HuH-7.5 (cell line): ENCODE data around the gene KATNBL1.

Source experiments
- DNase-seq: peaks from one replicate; pipeline ENCODE4 v3.0.0; 2011; ENCODE audit warnings: low spot score

KATNBL1 gene

GRCh38 chr15:34116620-34117019 is 93.3 kb downstream of the KATNBL1 start:
- DNase-seq = no peak

DNA sequence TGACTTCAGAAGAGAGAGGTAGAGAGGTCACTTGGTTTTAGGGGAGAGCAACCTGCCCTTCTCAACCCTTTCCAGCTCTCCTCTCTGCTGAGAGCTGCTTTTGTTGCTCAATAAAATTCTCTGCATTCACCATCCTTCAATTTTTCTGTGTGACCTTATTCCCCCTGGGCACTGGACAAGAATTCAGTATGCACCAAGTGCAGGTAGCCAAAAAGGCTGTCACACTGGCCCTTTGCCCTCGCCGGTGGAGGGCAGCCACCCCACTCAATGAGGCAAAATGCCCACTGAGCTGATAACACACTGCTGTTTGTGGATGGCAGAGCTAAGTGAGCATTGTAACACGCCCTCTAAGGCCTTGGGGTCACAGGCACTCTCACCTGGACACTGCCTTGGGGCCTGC is 95.2 kb downstream of the KATNBL1 start:
- no peak for DNase-seq

DNA sequence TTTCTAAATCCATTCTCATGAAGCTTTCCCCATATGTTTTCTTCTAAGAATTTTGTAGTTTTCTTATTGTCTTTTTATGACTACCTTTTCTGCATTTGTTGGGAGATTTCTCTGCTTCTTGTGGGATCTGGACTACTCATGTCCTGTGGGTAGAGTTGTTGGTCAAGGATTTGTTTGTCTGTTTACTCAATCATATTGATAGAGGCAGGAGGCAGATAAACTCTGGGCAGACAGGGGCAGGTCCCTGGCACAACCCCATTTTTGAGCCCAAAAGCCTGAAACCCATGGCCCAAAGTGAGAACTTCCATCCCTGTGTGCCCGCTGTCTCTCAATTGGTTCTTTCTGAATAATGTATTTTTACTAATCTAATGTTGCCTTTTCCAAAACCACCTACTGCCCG is 95.7 kb downstream of the KATNBL1 start:
- DNase-seq = no peak

DNA sequence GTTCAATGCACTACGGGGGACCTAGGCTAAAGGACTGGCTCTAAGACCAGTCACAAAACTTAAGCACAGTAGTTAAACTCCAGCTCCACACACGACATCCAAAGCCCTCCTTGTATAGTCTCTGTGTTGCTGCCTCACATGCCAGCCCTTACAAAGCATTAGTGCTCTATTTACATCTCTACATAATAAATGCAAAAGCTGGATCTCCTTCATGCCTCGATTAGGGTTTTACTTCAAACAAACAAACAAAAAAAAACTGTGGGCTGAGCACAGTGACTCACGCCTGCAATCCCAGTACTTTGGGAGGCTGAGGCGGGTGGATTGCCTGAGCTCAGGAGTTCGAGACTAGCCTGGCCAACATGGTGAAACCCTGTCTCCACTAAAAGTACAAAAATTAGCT is 98.4 kb downstream of the KATNBL1 start:
- no peak for DNase-seq

DNA sequence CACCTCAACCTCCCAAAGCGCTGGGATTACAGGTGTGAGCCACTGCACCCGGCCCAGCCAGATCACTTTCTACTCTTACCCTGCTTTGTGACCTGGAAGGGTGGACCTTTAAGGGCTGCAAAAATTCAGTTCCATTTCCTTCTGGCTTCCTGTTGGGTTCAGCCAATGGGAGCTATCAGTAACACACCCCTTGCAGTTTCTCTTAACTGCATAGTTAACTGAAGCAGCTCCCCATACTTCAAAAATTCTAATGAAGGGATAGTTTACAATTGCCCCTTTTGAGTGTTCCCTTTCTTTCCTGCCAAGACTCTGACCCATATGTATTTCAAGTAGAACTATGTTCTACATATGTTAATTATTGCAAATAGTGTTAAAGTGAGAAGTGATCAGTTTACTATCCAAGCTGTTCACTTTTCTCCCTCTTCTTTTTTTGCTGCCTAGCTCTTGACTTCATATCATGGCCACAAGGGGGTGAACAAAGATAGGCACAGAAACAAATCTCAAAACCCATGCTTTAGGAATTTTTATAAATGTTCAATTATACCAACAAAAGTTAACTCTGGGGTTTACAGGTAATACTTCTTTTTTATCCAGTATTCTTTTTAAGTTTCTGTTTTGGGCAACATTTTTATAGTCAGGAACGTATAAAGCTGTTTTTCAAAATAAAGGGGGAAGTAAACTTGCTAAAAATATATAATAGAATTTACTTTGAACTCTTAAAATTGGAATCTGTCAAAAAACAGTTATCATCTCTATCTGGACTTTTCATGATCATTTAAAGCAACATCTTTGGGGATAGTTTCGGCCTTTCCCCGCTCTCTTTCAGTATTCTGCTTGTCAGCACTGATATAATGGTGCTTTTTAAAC is 99.9 kb downstream of the KATNBL1 start:
- no peak for DNase-seq

GRCh38 chr15:34107315-34107714 is 102.6 kb downstream of the KATNBL1 start:
- no peak for DNase-seq

- DNase-seq = no peak
Measured at GRCh38 chr15:34106423-34106822, 103.5 kb downstream of the KATNBL1 start.

DNA sequence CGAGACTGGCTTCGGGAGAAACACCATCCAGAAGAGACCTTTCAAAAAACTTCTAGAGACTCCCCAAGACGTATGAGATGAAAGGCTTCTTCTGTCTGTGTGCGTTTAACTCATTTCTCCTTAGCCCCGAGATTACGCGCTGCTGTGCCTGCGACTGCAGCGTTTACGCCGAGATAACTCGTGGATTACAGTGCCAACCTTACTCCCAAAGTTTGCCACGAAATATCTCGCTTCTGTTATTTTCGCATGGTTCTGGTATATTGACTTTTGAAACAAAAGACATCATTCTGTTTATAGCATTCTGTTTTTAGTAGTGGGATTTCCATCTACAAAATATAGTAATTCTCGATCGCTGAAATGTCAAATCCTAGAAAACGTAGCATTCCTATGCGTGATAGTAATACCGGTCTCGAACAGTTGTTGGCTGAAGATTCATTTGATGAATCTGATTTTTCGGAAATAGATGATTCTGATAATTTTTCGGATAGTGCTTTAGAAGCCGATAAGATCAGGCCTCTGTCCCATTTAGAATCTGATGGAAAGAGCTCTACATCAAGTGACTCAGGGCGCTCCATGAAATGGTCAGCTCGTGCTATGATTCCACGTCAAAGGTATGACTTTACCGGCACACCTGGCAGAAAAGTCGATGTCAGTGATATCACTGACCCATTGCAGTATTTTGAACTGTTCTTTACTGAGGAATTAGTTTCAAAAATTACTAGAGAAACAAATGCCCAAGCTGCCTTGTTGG is 107.5 kb downstream of the KATNBL1 start:
- DNase-seq = no peak

DNA sequence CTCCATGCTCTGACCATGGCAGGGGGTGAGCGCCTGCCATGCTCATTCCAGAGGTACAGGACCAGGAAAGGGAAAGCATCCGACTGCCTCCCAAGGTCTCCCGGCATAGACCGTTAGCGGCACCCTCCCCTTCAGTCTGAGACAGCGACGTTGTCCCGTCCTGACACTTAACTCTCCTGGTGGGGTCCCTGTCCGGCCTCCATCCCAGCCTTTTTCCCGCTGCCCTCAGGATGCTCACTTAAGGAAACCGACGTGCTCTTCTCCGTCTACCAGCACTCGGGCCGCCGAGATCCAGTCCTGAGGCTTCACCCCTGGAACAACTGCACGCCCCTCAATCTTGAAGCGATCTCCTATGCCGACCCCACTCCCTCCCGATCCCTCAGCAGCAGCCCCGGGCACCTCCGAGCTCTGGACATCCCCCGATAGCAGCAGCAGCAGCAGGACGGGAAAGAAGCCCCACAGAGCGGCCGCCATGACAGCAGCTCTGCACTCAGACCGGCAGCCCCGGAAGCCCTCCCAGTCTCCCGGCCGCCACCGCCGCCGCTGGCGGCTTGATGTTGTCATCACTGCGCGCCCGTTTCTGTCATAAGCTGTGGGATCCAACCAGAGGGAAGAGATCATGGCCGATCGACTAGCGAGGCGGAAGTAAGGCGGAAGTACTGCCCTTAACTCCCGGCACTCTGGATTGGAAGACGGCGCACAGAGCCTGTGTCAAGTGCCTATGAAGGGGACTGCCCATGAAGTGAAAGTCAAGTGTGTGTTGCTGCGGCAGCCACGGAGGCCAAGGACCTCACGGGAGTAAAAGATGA is 108.3 kb downstream of the KATNBL1 start, which contains the start of the genes EMC7 and PGBD4:
TSS of gene EMC7 (minus strand) at position 497 of the 809 bp plus-strand sequence. CDS start at position 474, 23 bp downstream.
TSS of gene PGBD4 (plus strand) at position 718 of the 809 bp plus-strand sequence. CDS start 449 bp downstream, outside the sequence.
- peak; percentile 72 for DNase-seq

GRCh38 chr15:34099914-34100313 is 110.0 kb downstream of the KATNBL1 start:
- DNase-seq = no peak
